ENCODE data around the gene USP2.
A peak's percentile ranks its signal among the peaks of the same experiment; 100 is the strongest.

The USP2 gene, protein sequence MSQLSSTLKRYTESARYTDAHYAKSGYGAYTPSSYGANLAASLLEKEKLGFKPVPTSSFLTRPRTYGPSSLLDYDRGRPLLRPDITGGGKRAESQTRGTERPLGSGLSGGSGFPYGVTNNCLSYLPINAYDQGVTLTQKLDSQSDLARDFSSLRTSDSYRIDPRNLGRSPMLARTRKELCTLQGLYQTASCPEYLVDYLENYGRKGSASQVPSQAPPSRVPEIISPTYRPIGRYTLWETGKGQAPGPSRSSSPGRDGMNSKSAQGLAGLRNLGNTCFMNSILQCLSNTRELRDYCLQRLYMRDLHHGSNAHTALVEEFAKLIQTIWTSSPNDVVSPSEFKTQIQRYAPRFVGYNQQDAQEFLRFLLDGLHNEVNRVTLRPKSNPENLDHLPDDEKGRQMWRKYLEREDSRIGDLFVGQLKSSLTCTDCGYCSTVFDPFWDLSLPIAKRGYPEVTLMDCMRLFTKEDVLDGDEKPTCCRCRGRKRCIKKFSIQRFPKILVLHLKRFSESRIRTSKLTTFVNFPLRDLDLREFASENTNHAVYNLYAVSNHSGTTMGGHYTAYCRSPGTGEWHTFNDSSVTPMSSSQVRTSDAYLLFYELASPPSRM

DNA sequence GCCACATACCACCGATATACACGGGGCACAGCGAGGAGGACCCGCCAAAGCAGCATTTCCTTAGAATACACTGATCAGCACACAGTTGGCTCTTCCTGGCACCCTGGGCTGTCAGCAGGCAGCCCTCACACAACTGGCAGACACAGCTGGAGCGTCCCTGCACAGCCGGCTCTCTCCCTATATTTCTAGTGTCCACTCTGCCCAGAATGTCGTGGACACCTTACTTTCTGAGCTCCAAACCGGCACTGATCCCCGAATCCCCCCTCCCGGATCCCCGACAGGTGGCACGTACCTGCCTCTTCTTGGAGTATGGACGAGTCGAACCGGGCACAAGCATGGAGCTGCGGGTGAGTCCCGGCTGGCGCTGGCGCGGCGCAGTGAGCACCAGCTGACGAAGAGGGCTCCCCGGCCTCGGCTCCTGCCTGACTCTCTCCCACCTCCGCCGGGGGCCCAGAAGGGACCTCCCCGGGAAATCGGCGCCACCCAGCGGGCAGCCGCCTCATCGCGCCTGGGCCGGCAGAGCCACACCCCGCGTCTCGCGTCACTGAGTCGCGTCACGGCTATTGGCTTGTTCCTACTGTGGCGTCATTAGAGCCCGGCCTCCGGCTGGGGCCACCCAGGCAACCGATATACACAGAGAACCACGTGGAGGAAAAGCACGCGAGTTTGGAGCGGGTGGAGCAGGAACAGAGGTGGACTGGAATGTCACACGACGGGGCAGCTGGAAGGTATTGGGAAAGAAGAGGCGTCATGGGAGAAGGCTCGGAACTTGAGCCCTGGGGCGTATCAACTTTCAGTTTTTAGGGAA lies at the start of gene USP2:
Gene USP2, minus strand, starts transcription at position 510 of the 808 bp plus-strand sequence. CDS start 8,210 bp downstream, outside the sequence.
- peak; percentile 90 to 95 for DNase-seq (ENCODE audit: low read depth in 2 of 2)

DNA sequence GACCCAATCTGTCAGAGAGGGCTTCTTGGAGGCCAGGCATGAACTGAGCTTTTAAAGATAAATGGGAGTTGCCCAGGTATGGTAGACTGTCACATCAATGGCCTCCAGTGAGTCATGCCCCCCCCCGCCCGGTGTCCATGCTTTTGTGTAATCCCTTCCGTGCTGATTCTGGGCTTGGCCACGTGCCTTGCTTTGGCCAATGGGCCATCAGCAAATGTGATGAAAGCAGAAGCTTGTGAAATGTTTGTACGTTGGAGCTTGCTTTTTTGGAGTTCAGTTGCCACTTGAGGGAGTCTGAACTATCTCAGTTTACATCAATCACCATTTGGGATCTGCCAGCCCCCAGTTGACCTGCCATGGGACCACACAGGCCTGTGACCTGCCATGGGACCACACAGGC lies 45.8 kb upstream of the USP2 start:
- no peak for DNase-seq (ENCODE audit: low read depth in 2 of 2)

DNA sequence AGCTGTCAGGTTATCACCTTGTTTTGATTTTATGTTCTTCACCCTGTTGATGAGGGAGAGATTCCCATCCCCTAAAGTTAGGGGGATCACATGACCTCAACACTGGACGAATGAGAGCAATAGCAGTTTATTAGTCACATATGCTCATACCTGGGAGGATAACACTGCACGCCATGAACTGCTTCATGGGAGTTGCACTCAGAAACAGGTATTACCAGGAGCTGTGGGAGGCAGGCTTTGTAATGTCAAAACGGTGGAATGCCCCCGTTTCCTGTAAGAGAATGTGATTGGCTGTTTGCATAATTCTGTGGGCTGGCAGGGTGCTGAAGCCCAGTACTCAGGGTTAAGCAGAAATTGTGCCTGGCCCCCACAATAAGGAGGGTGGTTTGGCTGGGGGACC lies 44.7 kb upstream of the USP2 start:
- DNase-seq (ENCODE audit: low read depth in 2 of 2) = no peak

DNA sequence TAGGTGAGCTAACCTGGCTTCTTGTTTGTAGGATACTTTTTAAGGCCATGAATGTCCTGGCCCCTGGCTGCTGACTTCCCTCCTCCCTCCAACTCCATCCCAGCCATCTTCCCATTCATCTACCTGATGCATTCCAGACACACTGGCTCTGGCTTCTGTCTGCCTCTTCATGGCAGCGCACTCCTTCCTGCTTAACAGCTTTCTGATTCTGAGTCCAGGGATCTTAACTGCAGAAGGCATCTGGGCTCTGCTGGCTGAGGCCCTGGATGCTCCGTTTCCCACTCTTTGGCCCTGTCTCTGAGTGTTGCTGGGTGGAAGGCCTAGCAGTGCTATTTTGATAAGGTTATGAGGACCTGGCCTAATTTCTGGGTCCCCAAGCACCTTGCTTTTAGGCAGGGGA lies 43.3 kb upstream of the USP2 start:
- DNase-seq (ENCODE audit: low read depth in 2 of 2) = no peak

DNA sequence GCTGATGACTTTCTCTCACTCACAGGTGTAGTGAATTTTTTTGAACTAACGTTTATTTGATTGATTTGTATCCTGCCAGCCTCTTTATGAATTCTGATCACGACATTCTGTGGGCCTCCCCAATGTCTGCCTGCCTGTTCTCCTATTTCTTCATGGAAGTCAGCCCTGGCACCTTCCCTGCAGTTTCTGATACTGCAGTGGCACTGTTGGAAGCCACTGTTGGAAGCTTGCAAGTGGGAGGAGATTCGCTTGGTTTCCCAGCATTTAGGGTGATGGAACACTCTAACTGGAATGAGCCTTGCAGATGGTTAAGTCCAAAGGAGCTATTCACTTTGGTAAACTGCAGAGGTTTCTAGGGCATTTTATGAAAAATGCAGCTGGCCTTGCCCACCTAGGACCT lies 42.8 kb upstream of the USP2 start:
- DNase-seq (ENCODE audit: low read depth in 2 of 2) = no peak

DNA sequence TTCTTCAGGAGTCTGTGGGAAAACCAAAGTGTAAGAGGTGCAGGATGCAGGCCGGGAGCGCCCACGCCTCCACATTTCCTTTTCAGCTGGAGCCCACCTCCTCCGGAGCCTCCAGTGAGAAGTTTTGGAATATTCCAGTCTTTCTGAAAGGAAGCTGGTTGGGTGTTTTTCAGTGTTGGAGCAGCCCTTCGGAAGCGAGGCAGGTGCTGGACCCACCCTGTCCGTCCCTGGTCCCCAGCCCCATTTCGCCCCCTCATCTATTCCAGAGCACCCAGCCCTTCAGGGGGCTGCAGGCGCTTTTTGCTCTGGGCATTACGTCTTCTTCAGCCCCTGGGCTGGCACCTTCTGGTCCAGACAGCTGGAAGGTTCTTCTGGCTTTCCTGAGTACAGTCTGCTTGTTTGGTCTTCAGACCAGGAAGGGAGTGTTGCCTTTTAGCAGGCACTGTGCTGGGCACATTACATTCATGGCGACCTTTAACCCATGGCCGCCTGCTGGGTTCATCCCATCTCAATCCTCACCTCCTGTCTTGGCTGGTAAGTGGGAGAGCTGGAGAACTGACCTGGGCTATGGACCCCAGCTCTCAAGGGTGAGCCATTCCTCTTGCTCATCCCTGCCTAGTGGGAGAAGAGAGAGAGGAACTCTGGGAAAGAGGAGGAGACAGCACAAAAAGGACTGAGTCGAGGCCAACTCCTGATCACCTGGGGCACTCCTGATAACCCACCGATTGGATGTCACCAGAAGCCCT lies 42.2 kb upstream of the USP2 start:
- DNase-seq (ENCODE audit: low read depth in 2 of 2) = no peak

DNA sequence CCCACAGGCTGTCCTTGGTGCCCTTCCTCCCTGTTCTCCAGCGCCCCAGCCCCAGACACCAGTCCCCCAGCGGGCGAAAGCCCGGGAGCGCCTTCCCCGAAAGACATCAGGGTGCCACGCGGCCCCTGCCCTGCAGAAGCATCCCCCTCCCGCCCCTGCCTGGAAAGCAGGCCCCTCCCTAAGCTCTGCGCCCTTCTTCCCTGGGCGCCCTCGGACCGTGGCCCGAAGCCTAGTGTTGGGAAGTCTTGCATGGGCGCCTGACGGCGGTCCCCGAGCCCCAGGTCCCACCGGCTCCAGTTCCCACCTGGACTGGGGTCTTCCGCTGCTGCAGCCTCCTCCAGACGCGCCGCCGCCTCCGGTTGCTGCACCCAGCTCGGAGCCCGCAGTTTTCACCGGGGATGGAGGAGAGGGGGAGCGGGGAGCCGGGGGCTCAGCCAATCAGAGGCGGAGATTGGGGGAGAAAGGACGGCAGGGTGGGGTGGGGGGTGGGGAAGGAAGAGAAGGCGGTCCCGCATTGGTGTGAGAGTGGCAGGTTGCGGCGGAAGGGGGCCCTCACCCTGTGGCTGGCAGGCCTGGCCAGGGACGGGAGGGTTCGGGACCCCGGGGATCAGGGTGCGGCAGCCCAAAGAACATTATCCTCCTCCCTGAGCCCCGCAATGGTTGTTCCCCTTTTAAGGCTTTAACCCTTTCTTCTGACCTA lies 41.5 kb upstream of the USP2 start, which contains the start of gene THY1:
Gene THY1, minus strand, starts transcription at position 364 of the 700 bp plus-strand sequence. CDS start 2,267 bp downstream, outside the sequence.
- DNase-seq (ENCODE audit: low read depth in 2 of 2) = no peak

DNA sequence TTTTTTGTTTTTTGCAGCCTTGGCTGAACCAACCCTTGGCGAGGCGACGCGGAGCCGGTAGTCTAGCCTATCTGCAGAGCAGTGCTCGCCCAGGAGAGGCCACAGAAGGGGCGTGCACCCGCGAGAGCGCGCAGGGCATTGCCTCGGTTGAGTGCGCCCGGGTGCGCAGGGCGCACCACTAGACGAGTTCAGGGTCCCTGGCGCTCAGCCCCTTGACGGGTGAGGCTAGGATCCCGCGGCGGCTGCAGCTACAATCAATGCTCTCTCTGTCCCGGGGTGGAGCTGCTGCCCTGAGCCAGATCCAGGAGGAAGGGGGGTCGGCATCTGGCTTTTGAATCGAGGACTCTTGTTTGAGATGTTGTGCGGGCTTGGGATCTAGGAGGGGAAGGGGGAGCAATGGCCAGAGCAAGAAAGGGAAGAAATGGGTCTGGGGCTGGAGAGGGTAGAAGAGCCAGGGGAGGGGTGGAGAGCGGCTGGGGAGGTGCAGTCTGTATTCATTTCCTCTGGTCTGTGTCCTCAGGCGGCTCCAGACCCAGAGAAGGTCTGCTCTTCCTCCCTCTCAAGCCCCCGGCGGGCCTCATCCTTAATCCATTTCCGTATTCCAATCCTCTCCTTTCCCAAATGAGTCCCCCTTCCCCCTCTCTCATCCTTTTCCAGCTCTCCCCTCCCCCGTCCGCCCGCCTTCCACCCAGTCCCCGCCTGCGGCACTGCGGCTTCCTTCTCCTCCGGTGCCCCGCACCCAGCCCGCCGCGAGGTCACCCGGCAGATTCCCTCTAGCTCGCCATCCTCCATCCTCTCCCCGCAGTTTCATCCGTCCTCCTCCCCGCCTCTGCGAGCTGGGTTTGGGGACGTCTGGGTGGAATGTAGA lies 40.7 kb upstream of the USP2 start:
- DNase-seq (ENCODE audit: low read depth in 2 of 2) = no peak

DNA sequence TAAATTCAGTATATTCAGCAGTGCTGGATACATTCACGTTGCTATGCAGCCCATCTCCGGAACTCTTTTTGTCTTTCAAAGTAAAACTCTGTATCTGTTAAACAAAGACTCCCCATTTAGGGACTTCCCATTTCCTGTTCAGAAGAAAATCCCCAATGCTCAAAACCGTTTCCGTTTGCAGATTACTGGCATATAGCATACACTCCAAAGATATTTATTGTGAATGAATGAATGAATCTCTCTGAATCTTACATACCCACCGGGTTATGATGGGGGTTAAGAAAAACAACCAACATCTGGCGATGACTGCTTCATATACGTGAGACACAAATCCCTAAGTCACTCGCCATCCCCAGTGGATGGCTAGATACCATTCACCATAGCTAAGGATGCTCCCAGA lies 39.9 kb upstream of the USP2 start:
- DNase-seq (ENCODE audit: low read depth in 2 of 2) = no peak

DNA sequence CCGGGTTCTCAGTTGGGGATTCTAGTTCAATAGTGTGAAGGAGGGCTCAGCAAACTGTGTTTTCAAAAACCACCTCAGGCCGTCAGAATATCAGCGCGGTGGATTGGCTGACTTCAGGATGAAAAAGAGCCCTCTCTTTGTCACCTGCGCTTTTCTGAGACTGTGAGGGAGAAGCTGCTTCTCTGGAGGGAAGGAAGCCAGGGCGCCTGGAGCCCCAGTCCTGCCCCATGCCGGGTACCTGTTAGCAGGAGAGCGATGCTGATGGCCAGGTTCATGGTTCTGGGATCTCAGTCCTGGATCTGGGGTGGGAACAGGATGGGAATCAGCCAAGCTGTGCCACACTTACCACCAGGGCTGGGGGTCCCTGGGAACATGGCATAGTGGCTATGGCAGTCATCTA lies 39.1 kb upstream of the USP2 start:
- DNase-seq (ENCODE audit: low read depth in 2 of 2) = no peak

DNA sequence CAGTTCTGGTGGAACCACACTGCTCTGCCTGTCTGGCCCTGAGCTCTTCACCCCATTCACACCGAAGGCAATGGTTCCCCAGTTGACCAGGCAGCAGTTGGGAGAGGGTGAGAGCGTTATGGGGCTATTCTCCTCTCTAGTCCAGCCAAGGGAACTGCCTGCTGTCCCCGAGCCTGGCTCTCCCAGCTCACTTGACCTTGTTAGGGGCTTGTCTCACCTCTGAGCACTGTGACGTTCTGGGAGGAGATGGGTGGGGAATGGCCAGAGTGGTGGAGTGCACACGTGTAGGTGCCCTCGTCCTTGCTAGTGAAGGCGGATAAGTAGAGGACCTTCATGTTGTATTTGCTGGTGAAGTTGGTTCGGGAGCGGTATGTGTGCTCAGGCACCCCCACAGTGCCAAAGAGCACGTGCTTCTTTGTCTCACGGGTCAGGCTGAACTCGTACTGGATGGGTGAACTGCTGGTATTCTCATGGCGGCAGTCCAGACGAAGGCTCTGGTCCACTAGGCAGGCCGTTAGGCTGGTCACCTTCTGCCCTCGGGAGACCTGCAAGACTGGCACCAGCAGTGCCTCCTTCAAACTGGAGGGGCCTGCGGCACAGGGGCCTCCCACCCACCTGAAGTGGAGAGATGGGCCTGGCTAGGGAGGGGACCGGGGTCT lies 38.5 kb upstream of the USP2 start:
- DNase-seq (ENCODE audit: low read depth in 2 of 2) = no peak

DNA sequence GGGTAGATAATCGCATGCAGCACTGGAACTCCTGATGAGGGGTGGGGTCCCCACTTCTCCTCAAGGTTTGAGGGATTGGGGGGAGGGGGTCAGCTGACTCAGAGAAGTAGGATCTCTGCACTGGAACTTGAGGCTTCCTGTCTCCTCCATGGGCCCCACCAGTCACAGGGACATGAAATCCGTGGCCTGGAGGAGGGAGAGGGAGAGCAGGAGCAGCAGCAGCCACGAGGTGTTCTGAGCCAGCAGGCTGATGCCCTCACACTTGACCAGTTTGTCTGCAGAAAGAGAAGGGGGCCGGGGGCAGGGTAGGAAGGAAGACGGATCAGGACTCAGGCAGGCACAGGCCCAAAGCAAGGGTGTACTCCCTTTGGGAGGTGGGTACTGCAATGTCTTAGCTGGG lies 37.8 kb upstream of the USP2 start:
- no peak for DNase-seq (ENCODE audit: low read depth in 2 of 2)

DNA sequence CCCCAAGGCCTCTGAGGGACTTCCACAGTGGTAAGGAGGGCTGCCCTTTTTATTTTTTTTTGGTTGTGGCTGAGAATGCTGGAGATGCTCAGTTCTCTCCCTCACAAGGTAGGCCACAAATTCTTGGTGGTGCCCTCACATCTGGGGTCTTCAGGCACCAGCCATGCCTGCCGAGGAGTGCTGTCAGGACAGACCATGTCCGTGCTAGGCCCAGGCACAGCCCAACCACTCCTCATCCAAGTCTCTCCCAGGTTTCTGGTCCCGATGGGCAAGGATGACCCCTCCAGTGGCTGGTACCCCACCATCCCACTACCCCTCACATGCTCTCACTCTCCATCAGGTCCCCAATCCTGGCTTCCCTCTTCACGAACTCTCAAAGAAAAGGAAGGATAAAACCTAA lies 37.3 kb upstream of the USP2 start:
- no peak for DNase-seq (ENCODE audit: low read depth in 2 of 2)

DNA sequence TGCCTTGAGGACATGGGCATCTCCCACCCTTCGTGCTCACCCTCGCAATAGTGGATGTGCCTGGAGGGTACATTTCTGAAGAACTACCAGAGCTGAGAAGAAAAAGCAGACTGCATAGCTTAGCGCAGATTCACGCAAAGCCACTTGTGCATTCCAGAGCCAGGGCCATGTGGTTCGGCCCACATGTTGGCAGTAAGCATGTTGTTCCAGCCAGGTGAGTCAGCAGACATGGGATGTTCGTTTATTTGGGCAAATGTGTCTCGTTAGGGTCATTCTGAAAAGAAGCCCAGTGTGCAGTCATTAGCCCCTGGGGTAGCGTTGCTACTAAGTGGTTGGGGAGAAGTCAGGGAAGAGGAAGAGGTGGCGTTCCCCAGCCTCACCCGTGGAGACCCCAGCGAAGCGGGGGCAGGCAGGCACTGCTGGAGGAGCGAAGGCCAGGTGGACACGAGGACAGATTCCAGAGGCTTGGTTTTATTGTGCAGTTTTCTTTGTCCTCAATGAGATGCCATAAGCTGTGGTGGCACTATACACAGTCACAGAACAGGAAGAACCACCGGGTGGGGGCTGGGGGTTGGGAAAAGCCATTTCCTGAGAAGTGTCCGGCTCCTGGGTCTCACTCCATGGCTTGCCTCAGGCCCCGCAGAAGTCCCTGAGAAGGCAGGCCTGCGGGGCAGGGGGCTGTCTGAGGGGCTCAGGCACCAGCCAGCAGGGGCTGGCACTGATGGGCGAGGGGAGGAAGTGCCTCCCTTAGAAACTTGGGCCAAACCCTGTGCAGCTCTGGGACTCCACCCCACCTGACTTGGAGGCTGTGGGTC lies 36.4 kb upstream of the USP2 start:
- DNase-seq (ENCODE audit: low read depth in 2 of 2) = no peak

DNA sequence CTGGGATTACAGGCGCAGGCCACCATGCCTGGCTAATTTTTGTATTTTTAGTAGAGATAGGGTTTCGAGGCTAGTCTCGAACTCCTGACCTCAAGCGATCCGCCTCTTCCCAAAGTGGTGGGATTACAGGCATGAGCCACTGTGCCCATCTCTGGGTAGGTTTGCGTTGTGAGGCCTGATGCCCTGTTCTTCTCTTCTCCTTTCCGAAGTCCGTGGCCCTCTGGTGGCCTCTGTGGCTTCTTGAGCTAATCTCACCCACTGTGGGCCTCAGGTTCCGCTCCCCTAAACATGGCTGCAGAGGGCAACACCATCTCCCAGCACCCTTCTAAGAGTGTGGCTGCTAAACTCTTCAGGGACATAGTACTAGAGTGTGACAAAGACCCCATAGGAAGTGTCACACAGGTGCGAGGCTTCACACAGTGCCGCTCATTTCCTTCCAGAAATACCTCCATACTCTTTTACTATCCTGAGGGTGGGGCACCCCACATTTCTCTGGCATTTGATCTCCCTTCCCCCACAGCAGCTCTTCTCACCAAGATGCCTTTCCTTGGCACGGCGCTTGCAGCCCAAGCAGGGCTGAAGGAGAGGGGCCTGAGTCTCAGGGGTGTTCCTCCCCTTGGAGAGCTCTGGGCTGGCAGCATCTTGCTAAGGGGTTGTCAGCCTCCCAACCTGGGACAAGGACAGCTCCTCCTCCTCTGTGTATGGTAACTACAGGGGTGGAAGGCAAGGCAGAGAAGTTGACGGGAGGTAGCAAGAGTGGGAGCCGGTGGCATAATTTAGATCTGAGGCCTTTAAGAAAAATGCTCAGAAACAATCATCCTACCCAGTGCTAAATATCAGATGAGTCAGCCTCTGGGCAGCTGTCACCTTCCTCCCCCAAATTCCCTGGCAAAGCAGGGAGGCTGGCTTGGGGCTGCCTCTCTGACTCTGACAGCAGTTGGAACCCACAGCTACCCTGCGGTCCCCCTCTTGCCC lies 35.4 kb upstream of the USP2 start:
- DNase-seq (ENCODE audit: low read depth in 2 of 2) = no peak

DNA sequence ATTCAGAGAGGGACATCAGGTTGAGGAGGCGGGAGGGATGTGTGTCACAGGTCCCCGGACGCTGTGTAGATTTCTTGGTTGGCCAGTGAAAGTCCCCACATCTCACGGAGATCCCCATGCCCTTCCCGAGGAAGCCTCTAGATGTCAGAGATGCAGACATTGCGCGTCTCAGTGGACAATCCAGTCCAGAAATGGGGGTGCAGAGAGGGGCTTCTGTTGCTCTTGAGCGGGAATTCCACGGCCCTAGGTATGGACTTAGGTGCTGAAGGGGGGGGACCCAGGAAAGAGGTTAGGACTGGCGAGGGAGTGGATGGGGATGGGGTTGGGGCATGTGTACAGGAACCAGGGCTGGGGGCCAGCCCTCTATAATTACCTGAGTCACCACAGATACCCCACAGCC lies 34.5 kb upstream of the USP2 start:
- DNase-seq (ENCODE audit: low read depth in 2 of 2) = no peak

DNA sequence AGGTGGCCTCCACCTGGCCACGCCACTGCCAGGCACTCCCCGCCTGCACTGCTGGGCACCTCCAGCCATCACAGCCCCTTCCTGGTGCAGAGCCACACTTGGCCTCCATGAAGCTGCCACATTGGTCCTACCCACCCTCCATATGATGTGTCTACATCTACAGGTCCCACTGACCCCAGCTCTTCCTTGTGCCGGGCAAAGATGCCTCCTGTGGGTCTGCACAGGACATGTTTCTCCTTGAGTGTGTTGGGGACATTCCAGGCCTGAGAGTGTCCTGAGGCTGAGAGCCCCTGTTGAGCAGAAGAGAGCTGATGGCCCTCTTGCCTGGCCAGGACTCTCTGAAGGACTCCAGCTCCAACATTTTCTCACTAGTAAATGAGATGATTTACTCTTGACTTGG lies 34.0 kb upstream of the USP2 start:
- no peak for DNase-seq (ENCODE audit: low read depth in 2 of 2)

DNA sequence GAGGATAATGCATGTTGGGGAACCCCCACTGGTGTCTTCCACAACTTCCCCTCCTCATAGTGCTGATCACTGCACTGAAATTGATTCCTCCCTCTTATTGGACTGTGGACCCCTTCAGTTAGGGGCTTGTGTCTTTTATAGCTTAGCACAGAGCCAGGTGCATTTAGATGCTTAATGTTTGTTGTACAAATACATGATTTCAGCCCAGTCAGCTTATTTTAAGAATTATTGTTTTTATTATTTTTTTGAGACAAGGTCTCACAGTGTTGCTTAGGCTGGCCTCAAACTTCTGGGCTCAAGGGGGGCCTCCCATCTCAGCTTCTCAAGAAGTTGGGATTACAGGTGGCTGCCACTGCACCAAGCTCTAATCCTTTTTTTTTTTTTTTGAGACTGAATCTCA lies 33.2 kb upstream of the USP2 start:
- no peak for DNase-seq (ENCODE audit: low read depth in 2 of 2)
